ENCODE results near the gene CALCOCO2.
"Not testable (repeated sequence)": the region's sequence is repeated elsewhere in the genome, so short reads cannot be mapped to it uniquely, and the experiment has no call there.

The CALCOCO2 gene

DNA sequence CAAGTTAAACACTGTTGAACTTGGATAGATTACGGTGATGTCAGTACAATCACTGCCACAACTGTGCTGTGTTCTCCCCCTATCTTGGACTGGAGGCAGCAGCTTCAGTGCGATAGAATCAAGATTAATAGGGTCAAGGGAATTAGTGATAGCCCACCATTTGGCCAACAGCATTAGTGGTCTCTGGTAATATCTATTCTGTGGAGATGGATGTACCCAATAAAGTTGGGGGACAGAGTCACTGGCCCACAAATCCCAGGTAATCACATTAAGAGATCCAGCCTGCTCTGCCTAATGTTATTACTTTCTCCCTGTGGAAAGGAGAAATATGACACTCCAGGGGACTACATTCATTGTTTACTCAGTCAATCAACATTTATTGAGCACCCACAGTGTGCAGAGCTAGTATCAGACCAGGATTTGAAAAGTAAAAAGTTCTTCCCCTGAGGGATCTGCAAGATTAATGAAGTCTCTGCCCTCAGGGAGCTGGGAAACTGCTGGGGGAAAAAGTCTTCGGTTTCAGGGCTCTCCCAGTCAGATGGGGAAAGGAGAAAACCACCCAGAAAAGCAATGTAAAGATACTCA lies 38.2 kb downstream of the CALCOCO2 start:
- DNase-seq (ENCODE audit: low spot score) (no peak), ATAC-seq (ENCODE audit: low read depth) (no peak)
- H3K36me3 ChIP-seq (ENCODE audit: low read depth) = no peaks in the 10 kb centered on the region
- TF ChIP-seq, protein P1, sequence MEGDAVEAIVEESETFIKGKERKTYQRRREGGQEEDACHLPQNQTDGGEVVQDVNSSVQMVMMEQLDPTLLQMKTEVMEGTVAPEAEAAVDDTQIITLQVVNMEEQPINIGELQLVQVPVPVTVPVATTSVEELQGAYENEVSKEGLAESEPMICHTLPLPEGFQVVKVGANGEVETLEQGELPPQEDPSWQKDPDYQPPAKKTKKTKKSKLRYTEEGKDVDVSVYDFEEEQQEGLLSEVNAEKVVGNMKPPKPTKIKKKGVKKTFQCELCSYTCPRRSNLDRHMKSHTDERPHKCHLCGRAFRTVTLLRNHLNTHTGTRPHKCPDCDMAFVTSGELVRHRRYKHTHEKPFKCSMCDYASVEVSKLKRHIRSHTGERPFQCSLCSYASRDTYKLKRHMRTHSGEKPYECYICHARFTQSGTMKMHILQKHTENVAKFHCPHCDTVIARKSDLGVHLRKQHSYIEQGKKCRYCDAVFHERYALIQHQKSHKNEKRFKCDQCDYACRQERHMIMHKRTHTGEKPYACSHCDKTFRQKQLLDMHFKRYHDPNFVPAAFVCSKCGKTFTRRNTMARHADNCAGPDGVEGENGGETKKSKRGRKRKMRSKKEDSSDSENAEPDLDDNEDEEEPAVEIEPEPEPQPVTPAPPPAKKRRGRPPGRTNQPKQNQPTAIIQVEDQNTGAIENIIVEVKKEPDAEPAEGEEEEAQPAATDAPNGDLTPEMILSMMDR (IDR thresholded peaks at IDR 0.05; ENCODE audit: poor library complexity, severe bottlenecking) = no peak
- no peaks in the 10 kb centered on the region for H3K27me3 ChIP-seq (ENCODE audit: insufficient read depth, poor library complexity, severe bottlenecking)
- H3K27ac ChIP-seq (ENCODE audit: poor library complexity, severe bottlenecking) = no peak overlapping the region
- H3K4me1 ChIP-seq (ENCODE audit: insufficient read depth, poor library complexity, severe bottlenecking) = no peaks in the 10 kb centered on the region
- H3K4me3 ChIP-seq (ENCODE audit: severe bottlenecking) = no peak overlapping the region
- no peaks in the 10 kb centered on the region for H3K9me3 ChIP-seq (ENCODE audit: severe bottlenecking)

DNA sequence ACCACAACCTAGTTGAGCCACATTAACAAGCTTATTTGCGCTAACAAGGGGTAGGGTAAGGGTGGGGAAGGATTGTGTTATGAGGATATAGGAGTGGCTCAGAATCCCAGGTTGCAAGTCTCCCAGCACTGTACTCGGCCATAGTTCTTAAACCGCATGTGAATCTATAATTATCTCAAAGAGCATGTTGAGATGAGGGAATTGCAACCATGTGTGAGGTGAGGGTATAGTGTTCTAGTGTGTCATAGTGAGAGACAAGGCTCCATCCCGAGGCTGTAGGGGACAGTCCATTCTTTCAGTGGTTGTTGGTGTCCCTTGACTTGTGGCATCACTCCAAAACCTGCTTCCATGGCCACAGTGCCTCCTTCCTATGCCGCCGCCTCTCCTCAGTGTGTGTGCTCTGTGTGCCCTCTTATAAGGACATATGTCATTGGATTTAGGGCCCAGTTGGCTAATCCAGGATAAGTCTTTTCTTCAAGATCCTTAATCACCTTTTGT lies 39.0 kb downstream of the CALCOCO2 start:
- TF ChIP-seq, protein P1 (IDR thresholded peaks at IDR 0.05; ENCODE audit: poor library complexity, severe bottlenecking) = no peak
- no peak for DNase-seq (ENCODE audit: low spot score)
- ATAC-seq (ENCODE audit: low read depth) = peak; percentile 29; the same call in 1 of the 3 replicates
- H3K4me3 ChIP-seq (ENCODE audit: severe bottlenecking) = no peak overlapping the region
- no peaks in the 10 kb centered on the region for H3K27me3 ChIP-seq (ENCODE audit: insufficient read depth, poor library complexity, severe bottlenecking)
- H3K9me3 ChIP-seq (ENCODE audit: severe bottlenecking) = no peaks in the 10 kb centered on the region
- H3K36me3 ChIP-seq (ENCODE audit: low read depth) = no peaks in the 10 kb centered on the region
- H3K27ac ChIP-seq (ENCODE audit: poor library complexity, severe bottlenecking) = no peak overlapping the region
- H3K4me1 ChIP-seq (ENCODE audit: insufficient read depth, poor library complexity, severe bottlenecking) = no peaks in the 10 kb centered on the region

GRCh38 chr17:48871035-48871550 lies 40.3 kb downstream of the CALCOCO2 start:
- ATAC-seq (ENCODE audit: low read depth) (no peak), DNase-seq (ENCODE audit: low spot score) (no peak)
- Histone ChIP-seq H3K36me3 (ENCODE audit: low read depth) (no peaks in the 10 kb centered on the region), H3K27me3 (ENCODE audit: insufficient read depth, poor library complexity, severe bottlenecking) (no peaks in the 10 kb centered on the region), H3K4me1 (ENCODE audit: insufficient read depth, poor library complexity, severe bottlenecking) (no peaks in the 10 kb centered on the region), H3K9me3 (ENCODE audit: severe bottlenecking) (no peaks in the 10 kb centered on the region), H3K27ac (ENCODE audit: poor library complexity, severe bottlenecking) (no peak overlapping the region), H3K4me3 (ENCODE audit: severe bottlenecking) (no peak overlapping the region)
- TF ChIP-seq, protein P1 (IDR thresholded peaks at IDR 0.05; ENCODE audit: poor library complexity, severe bottlenecking) = no peak

- no peak overlapping the region for H3K27ac ChIP-seq (ENCODE audit: poor library complexity, severe bottlenecking)
Measured at GRCh38 chr17:48871551-48872351, 40.9 kb downstream of the CALCOCO2 start.

DNA sequence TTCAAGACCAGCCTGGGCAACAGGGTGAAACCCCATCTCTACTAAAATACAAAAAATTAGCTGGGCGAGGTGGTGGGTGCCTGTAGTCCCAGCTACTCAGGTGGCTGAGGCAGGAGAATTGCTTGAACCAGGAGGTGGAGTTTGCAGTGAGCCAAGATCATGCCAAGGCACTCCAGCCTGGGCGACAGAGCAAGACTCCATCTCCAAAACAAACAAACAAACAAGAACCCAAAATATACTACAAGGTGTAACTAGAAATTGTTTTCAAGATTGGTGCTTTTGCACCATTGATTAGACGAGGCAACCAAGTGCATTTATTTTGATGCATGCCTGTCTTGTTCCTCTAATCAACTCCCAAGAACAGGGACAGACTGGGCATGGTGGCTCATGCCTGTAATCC lies 41.6 kb downstream of the CALCOCO2 start:
- H3K4me3 ChIP-seq (ENCODE audit: severe bottlenecking); H3K27me3 ChIP-seq (ENCODE audit: insufficient read depth, poor library complexity, severe bottlenecking); H3K9me3 ChIP-seq (ENCODE audit: severe bottlenecking); ATAC-seq (ENCODE audit: low read depth); H3K4me1 ChIP-seq (ENCODE audit: insufficient read depth, poor library complexity, severe bottlenecking); H3K27ac ChIP-seq (ENCODE audit: poor library complexity, severe bottlenecking); DNase-seq (ENCODE audit: low spot score); H3K36me3 ChIP-seq (ENCODE audit: low read depth): not testable (repeated sequence)

More at GRCh38 chr17:48871551-48872351, 40.9 kb downstream of the CALCOCO2 start:
- no peak for ATAC-seq (ENCODE audit: low read depth)
- Histone ChIP-seq H3K27me3 (ENCODE audit: insufficient read depth, poor library complexity, severe bottlenecking) (no peaks in the 10 kb centered on the region), H3K4me3 (ENCODE audit: severe bottlenecking) (no peak overlapping the region), H3K9me3 (ENCODE audit: severe bottlenecking) (no peaks in the 10 kb centered on the region), H3K4me1 (ENCODE audit: insufficient read depth, poor library complexity, severe bottlenecking) (no peaks in the 10 kb centered on the region), H3K36me3 (ENCODE audit: low read depth) (no peaks in the 10 kb centered on the region)
- TF ChIP-seq, protein P1 (IDR thresholded peaks at IDR 0.05; ENCODE audit: poor library complexity, severe bottlenecking) = no peak
- DNase-seq (ENCODE audit: low spot score) = no peak
